ENCODE results near the gene STK32C.

DNA sequence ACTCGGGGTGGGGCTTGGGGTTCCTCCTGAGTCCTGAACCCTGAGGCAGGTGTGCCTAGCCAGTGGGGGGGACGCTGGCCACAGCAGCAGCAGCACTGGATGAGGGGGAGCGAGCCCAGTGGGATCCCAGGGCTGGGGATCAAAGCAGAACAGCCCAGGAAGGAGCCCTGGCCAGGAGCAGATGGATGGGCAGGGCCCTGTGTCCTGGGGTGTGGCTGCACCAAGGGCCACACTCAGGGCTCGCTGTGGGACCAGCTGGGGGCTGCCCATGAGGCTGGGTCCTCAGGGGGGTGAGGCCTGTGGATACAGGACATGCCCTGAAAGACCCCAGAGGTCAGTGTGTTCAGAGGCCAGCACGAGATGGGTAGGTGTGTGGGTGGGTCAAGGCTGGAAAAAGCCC, 50.9 kb downstream of the STK32C start:
- TF ChIP-seq, protein P1, sequence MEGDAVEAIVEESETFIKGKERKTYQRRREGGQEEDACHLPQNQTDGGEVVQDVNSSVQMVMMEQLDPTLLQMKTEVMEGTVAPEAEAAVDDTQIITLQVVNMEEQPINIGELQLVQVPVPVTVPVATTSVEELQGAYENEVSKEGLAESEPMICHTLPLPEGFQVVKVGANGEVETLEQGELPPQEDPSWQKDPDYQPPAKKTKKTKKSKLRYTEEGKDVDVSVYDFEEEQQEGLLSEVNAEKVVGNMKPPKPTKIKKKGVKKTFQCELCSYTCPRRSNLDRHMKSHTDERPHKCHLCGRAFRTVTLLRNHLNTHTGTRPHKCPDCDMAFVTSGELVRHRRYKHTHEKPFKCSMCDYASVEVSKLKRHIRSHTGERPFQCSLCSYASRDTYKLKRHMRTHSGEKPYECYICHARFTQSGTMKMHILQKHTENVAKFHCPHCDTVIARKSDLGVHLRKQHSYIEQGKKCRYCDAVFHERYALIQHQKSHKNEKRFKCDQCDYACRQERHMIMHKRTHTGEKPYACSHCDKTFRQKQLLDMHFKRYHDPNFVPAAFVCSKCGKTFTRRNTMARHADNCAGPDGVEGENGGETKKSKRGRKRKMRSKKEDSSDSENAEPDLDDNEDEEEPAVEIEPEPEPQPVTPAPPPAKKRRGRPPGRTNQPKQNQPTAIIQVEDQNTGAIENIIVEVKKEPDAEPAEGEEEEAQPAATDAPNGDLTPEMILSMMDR (IDR thresholded peaks at IDR 0.05): no peak
- no peak for TF ChIP-seq POLR2A (IDR thresholded peaks at IDR 0.05)
